GM12873 (cell line): Measurements from ENCODE around the gene NFKBIB.
A peak's percentile ranks its signal among the peaks of the same experiment; 100 is the strongest.

Experiments
- CTCF ChIP-seq: IDR thresholded peaks from 2 replicates; pipeline ENCODE4 v1.5.1; 2012; ENCODE audit warnings: low read depth, mild to moderate bottlenecking, moderate library complexity, low read length, control low read depth; ENCODE audit not compliant: insufficient read depth; ENCODE audit errors: missing control alignments

Gene NFKBIB

GRCh38 chr19:38946229-38947010 is 46.7 kb downstream of the NFKBIB start:
- TF ChIP-seq CTCF, result no peak

- TF ChIP-seq CTCF, result no peak
These were observed 50.0 kb downstream of the NFKBIB start for GRCh38 chr19:38949580-38950367.

- no peak for TF ChIP-seq CTCF
These were observed 51.4 kb downstream of the NFKBIB start for GRCh38 chr19:38951187-38951586.

- peak; percentile 70 for TF ChIP-seq CTCF
These were observed 52.8 kb downstream of the NFKBIB start for GRCh38 chr19:38952395-38953165.

GRCh38 chr19:38953677-38954076 is 53.9 kb downstream of the NFKBIB start:
- no peak for TF ChIP-seq CTCF

GRCh38 chr19:38956264-38956663 is 56.5 kb downstream of the NFKBIB start:
- no peak for TF ChIP-seq CTCF

GRCh38 chr19:38958301-38958700 is 58.5 kb downstream of the NFKBIB start:
- TF ChIP-seq CTCF, result no peak
